T-helper 22 cell (primary cell): ENCODE measurements around the gene TBC1D2B.
"Not testable (repeated sequence)": the region's sequence is repeated elsewhere in the genome, so short reads cannot be mapped to it uniquely, and the experiment has no call there.

ENCODE experiments used
- DNase-seq: peaks from one replicate; pipeline ENCODE4 v3.0.0-alpha.2; 2020; ENCODE audit warnings: low read depth

The TBC1D2B gene

GRCh38 chr15:77974098-77974414 is 103.5 kb downstream of the TBC1D2B start:
- DNase-seq: no peak

GRCh38 chr15:77973273-77974097 is 104.0 kb downstream of the TBC1D2B start:
- not testable (repeated sequence) for DNase-seq

- DNase-seq: not testable (repeated sequence)
These were observed 104.8 kb downstream of the TBC1D2B start for GRCh38 chr15:77972706-77973105.

- not testable (repeated sequence) for DNase-seq
These were observed 105.6 kb downstream of the TBC1D2B start for GRCh38 chr15:77971875-77972274.

GRCh38 chr15:77970813-77971360 is 106.6 kb downstream of the TBC1D2B start:
- not testable (repeated sequence) for DNase-seq

GRCh38 chr15:77969055-77969454 is 108.5 kb downstream of the TBC1D2B start:
- DNase-seq: no peak

GRCh38 chr15:77967798-77968197 is 109.7 kb downstream of the TBC1D2B start:
- no peak for DNase-seq

GRCh38 chr15:77967235-77967615 is 110.3 kb downstream of the TBC1D2B start:
- DNase-seq: not testable (repeated sequence)

GRCh38 chr15:77966540-77967234 is 110.8 kb downstream of the TBC1D2B start:
- DNase-seq: no peak

- no peak for DNase-seq
These were observed 113.3 kb downstream of the TBC1D2B start for GRCh38 chr15:77964193-77964592.

- peak; percentile 37 for DNase-seq
These were observed 118.1 kb downstream of the TBC1D2B start for GRCh38 chr15:77959432-77959879.

GRCh38 chr15:77958716-77959431 is 118.6 kb downstream of the TBC1D2B start:
- DNase-seq: not testable (repeated sequence)

GRCh38 chr15:77958021-77958420 is 119.5 kb downstream of the TBC1D2B start:
- not testable (repeated sequence) for DNase-seq

- peak; percentile 13 for DNase-seq
These were observed 123.6 kb downstream of the TBC1D2B start for GRCh38 chr15:77953926-77954325.

GRCh38 chr15:77952928-77953446 is 124.5 kb downstream of the TBC1D2B start:
- DNase-seq: not testable (repeated sequence)

- not testable (repeated sequence) for DNase-seq
These were observed 126.3 kb downstream of the TBC1D2B start for GRCh38 chr15:77951105-77951786.

- DNase-seq: not testable (repeated sequence)
These were observed 127.0 kb downstream of the TBC1D2B start for GRCh38 chr15:77950470-77950869.

- no peak for DNase-seq
These were observed 131.9 kb downstream of the TBC1D2B start for GRCh38 chr15:77945566-77945965.
